ENCODE measurements around the gene RNASE8.
"Not testable (repeated sequence)": the region's sequence is repeated elsewhere in the genome, so short reads cannot be mapped to it uniquely, and the experiment has no call there.

RNASE8 gene

DNA sequence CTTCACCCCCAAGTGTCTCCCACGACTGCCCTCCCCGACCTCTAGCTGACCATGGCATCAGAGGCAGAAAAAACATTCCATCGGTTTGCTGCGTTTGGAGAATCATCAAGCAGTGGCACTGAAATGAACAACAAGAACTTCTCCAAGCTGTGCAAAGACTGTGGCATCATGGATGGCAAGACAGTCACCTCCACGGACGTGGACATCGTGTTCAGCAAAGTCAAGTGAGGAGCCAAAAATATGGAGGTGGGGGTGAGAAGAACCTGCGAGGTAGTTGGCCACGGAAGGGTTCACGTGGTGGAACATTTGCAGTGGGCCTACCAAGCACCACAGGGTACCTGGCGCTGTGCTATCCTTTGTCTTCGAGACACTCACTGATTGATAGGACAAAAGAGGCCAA, 27.1 kb upstream of the RNASE8 start:
- no peak for DNase-seq

DNA sequence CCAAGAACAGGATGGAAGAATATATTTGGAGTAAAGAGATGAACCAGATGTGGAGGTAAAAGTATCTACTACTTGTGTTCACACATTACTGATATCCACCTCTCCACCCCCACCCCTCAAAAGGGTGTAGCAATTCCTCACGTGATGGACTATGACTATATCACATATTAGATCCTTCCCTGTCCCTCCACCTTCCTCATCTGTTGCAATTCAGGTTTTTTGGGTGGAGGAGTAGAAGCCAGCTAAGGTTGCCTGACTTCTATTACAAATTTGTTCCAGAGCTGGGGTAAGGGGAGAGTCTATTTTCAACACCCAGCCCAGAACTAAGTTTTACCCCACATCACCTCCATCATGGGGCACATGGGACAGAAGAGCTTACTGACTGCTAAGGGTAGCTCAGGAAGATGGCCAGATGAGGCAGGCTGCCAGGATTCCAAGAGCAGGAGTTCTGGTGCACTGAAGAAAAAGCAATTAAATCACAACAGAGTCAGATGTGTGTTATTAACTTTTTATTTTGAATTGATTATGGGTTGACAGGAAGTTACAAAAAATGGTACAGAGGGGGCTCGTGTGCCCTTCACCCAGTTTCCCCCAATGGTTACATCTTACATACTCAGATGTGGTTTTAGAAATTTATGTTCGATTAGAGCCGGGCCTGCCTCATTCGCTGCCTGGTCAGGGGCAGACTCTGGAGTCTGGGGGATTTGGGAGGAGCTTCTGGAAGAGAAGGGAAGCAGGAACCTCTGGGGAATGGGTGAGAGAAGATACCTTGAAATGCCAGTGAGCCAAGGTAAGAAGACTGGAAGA, 25.1 kb upstream of the RNASE8 start:
- no peak for DNase-seq

DNA sequence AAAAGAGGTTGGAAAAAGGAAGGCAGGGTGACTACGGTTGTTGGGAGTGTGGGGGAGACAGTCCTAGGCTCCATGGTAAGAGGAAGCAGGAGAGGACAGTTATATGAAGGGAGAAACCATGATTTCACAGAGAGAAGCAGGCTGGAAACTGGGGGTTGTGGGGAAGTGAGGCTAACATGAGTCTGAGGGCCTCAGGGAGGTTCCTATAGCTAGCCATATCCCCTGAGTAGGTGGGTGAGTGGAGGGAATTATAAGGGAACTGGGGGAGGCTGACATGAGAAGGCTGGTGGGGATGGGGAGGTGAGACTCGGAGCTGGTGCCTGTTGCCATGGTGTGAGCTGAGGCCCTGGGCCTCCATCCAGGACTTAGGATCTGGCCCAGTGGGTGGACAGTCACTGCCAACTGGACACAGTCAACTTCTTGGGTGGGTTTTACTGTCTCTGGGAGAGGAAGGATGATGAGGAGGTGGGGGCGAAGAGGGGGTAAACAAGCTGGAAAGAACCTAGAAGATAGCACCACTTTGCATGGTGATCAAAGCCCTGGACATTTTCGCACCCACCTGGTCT, 24.4 kb upstream of the RNASE8 start:
- no peak for DNase-seq

DNA sequence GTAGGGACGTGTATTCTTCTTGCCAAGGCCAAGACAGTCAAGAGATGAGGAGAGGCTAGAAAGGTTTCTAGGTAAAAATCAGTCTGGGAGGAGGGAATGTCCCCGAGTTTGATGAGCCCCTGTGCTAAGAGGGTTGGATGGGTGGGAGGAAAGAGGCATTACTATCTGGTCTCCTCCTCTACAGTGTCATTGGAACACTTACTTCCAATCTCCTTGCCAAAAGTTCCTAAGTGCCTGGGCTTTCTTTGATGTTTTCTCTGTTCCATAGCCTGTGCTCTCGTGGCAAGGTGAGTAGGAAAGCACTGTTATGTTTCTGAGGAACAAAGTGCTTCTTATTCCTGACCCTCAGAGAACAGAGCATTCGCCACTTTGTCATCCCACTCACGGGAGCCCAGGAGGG, 22.9 kb upstream of the RNASE8 start, which contains the start of gene RNASE13:
Gene RNASE13, minus strand, starts transcription at position 101 of the 400 bp plus-strand sequence. CDS start 519 bp downstream, outside the sequence.
- no peak for DNase-seq

DNA sequence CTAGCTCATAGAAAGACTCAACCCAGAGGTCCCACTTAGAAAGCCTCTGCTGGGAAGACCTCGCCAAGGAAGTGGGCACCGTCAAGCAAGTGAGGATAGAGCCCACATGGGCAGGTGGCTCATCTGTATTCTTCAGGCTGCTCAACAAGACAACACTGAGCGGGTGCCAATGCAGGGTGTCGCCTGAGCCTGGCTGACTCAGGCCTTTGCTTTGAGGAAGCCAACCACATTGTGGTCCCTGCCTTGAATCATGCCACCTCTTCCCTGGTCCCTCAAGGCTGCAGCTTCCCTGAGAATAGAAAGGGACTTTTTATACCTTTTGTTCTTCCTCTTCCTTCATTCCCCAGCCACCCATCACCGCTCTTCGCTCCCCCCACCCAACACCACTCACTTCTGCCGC, 20.9 kb upstream of the RNASE8 start:
- no peak for DNase-seq

DNA sequence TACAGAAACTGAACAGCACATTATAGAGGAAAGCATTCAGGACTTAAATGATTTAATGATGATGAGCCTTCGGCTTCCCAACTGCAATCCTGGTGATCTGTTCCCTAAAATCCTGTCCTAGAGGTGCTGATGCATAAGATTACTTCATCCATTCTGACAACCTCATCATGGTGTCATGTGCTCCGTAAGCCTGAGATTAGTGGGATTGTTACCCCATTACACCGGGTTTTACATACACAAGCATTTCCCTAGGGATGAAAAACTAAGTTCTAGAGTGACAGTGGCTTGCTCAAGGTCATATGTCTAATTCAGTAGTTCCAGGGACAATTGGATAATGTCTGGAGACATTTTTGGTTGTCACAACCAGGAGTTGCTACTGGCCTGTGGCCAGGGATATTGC, 20.5 kb upstream of the RNASE8 start:
- DNase-seq = no peak

DNA sequence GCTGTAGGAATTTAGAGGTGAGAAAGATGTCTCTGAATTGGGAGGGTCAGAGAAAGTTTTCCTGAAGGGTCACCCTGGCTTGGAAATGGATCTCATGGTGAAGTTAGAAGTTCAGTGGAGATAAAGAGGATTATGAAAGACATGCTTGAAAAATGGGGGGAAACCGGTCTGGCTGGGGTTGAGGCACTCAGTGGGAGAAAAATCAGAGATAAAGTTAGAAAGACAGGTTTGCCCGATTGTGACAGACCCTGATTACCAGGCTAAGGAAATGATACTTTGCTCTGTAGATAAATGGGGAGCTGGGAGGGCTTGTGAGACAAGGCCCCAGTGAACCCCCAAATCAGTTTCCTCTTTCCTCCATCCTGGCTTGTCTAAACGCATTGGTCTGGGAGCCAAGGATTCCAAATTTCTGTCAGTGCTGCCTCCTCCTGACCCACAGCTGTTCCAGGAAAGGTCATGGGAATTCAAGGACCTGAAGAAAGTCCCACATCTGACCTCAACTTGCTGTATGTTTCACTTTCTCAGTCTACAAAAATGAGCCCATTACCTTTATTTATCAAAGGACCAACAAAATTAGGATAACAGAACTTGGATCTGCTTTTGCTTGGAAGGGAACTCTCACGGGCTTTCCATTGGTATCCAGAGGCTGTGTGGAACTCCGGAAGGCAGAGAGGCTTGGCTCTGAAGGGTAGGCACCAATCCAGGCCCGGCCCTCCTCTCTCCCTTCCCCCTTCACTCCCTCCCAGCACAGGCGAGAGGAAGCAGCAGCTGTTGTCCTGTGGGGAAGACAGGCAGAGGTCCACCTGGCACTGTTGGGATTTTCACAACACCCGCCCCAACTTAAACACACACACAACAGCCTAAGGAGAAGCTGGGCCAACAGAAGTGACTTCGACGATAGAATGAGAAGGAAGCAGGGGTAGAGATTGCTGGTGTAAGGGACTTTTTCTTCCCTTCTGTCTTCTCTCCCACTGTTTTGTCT, 18.9 kb upstream of the RNASE8 start:
- no peak for DNase-seq

DNA sequence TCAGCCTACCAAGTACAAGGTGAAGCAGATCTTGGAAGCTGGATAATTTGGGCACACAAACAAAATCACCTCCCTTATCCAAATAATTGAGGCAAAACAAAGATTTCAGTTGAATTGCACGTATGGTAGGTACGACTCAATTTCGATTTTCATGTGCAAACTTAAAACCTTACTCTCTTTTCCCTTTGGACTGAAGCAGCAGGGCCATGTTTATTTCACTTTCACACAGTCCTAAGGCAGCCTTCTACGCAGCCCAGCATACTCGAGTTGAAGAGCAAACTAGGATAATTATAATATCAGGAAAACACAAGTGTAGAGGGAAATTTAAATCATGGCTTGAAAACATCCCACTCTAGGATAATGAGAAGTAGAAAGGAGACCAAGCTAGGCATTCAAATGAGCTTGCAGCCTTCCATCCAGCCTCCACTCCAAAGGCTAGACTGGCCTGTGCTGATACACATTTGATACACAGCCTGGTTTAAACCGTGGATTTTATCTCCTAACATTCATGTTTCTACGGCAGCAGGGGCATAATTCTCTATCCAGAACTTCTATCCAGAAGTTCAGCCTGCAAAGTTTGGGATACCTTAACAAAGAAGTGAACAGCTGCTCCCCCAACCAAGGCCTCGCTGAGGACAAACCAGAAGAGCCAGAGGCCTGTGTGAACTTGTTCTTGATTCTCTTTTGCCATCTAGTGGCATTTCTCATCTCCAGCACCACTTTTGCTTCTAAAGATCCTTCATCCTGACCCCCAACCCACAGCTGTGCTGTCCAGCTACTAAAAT, 17.8 kb upstream of the RNASE8 start:
- peak; percentile 30 for DNase-seq

DNA sequence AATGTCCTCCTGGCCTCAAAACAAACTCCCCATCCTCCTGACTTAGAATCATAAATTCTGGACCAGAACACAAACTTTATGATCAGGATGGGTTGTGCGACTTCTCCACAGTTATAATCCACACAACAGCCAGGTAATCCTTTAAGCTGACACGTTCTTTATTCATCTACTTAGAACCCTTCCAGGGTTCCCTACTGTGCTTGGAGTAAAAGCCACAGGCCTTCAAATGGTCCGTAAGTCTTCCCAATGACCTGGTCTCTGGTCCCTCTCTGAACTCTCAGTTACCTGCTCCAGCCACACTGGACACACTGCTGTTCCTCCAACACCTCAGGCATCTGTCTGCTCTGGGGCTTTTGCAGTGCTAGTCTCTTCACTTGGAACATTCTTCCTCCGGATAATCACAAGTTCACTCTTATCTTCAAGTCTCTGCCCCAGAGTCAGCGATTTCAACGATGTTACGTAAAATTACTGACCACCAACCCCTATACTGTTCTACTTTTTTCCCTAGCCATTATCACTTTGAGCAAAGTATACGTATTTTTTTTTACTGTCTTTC, 17.2 kb upstream of the RNASE8 start:
- no peak for DNase-seq

DNA sequence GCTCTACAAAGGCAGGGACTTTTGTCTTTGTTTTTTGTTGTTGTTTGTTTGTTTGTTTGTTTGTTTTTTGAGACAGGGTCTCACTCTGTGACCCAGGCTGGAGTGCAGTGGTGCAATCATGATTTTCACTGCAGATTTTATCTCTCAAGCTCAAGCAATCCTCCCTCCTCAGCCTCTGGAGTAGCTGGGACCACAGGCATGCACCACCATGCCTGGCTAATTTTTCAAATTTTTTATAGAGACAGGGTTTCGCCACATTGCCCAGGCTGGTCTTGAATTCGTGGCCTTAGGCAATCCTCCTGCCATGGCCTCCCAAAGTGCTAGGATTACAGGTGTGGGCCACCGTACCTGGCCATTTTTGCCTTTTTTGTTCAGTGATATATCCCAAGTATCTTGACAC, 16.7 kb upstream of the RNASE8 start:
- DNase-seq = not testable (repeated sequence)

DNA sequence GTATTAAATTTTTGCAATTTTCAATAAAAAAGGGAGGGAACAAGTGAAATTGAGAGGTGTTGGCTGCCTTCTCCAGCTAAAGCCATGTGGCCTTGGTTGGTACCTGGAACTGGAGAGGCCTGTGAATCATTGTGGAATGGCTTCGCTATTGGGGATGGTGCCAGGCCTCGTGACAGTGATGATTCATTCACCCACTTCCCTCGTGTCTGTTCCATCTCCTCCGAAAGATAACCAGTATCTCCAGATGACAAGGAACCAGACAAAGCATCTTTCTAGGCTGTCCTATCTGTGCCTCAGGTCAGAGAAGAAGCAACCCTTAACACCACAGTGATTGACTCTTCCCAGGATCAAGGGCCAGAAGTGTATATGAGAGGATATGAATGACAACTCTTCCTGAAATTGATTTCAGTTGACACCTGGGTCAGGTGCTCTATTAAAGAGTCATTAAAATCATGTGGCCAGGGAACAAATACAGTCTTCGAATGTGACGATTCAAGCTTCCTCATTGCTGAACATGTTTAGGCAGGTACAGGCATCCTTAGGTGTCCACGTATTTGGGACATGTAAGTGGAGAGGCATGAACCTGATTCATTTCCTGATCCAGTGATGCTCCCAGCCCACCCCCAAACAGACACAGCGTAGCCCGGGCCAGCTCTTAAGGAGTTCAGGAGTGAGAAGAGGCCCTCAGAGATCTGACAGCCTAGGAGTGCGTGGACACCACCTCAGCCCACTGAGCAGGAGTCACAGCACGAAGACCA, 15.8 kb upstream of the RNASE8 start, which contains the start of gene RNASE7:
Gene RNASE7, plus strand, starts transcription at position 687 of the 758 bp plus-strand sequence. CDS start 631 bp downstream, outside the sequence.
- DNase-seq = no peak

DNA sequence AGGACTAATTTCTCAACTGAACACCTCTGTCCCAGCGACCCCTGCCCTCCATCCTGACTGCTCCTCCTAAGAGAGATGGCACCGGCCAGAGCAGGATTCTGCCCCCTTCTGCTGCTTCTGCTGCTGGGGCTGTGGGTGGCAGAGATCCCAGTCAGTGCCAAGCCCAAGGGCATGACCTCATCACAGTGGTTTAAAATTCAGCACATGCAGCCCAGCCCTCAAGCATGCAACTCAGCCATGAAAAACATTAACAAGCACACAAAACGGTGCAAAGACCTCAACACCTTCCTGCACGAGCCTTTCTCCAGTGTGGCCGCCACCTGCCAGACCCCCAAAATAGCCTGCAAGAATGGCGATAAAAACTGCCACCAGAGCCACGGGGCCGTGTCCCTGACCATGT, 14.7 kb upstream of the RNASE8 start:
- DNase-seq = no peak

DNA sequence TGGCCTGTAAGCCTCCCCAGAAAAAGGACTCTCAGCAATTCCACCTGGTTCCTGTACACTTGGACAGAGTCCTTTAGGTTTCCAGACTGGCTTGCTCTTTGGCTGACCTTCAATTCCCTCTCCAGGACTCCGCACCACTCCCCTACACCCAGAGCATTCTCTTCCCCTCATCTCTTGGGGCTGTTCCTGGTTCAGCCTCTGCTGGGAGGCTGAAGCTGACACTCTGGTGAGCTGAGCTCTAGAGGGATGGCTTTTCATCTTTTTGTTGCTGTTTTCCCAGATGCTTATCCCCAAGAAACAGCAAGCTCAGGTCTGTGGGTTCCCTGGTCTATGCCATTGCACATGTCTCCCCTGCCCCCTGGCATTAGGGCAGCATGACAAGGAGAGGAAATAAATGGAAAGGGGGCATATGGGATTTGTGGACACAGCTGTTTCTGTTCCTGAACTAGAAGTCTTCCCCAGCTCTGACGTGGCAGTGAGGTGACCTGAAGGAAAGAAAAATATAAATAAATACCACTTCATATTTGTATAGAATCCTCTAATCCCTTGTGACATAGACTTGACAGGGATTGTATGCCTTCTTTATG, 14.1 kb upstream of the RNASE8 start:
- DNase-seq = no peak

DNA sequence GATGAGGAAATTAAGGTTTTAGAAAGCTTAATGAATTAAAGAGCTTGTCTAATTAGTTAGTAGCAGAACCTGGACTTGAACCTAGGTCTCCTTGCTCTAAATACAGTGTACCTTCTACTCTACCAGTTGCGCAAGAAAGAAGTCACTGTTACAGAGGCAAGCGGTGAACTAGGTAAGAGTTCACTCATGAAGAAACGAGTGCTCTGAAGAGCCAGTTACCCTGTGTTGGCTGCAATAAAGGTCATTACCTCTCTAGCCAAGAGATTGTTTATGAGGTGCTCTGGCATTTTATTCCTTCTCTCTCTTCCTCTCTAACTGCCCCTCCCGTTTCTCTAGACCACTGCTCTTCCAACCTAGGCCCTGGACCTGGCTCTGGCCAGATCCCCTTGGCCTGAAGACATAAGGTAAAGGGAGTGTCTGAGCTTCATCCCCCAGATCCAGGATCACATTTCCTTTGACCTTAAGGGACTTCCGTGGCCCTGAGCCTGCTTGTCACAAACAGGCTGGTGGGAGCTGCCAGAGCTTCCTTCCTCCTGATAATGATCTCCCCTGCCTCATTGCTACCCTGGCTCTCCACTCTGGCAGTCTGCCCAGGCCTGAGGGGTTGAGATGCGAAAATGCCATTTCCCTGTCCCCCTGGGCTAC, 13.5 kb upstream of the RNASE8 start:
- DNase-seq = peak; percentile 19

DNA sequence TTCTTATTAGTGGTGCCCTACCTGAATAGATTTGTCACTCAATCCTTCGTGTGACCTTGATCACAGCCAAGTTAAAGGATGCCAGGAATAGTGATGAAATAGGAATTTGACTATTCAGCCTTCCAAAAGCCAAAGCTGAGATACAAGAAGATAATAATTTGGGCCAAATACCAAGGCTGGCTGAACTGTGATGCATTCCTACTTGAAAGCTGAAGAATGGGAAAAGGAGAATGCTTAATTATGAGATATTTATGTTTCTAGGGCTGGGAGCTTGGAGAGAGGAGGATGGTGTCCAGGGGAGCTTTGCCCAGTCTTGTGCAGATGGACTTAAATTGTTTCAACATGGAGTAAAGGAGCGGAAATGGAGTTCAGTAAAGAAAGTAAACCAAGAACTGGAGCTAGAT, 10.2 kb upstream of the RNASE8 start:
- no peak for DNase-seq

DNA sequence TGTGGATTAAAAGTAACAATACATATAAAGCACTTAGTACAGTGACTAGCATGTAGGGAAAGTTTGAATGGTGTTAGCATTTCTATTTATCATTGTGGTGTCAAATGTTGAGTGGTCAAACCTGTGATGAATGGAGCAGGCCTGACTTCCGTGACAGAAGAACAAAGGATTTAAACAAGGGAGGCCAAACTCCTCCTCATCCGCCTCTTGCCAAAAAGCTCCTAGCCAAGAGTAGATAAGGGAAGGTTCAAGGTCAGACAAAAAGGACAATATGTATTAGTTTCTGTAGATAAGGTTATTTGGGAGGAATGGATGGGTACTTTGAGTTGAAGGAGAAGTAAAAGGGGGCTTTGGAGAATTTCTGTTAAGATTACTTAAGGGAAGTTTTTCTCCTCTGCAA, 9.0 kb upstream of the RNASE8 start:
- no peak for DNase-seq

DNA sequence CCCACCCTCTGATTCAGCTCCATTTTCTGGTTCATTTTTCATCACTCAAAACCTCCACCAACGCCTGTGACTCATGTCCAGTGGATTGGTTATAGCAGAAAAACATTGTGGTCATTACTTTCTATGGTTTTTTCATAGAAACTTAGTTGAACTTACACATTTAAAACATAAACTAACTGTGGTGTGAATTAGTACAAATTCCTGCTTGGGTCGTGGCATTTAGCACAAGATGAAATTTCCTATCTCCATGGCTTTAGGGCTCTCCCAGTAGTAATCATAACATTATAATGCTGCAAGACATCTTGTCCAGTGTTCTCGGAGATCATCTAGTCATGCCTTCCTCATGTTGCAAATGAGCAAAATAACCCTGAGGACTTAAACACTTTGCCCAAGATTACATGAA, 8.3 kb upstream of the RNASE8 start:
- no peak for DNase-seq

DNA sequence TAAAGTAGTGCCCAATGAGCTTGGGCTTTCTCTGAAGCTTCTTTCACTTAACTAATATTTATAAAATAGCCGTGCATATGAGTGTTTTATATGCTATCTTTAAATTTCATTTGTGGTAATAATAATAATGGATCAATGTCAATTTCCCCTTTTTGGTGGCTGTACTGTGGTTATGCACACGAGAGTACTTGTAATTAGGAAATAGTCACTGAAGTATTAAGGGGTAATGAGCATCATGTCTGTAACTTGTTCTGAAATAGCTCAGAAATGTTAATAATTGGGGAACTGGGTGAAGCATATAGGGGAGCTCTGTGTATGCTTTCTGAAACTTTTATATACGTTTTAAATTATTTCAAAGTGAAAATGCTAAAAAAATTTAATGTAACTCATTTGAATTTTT, 7.0 kb upstream of the RNASE8 start:
- DNase-seq = no peak

DNA sequence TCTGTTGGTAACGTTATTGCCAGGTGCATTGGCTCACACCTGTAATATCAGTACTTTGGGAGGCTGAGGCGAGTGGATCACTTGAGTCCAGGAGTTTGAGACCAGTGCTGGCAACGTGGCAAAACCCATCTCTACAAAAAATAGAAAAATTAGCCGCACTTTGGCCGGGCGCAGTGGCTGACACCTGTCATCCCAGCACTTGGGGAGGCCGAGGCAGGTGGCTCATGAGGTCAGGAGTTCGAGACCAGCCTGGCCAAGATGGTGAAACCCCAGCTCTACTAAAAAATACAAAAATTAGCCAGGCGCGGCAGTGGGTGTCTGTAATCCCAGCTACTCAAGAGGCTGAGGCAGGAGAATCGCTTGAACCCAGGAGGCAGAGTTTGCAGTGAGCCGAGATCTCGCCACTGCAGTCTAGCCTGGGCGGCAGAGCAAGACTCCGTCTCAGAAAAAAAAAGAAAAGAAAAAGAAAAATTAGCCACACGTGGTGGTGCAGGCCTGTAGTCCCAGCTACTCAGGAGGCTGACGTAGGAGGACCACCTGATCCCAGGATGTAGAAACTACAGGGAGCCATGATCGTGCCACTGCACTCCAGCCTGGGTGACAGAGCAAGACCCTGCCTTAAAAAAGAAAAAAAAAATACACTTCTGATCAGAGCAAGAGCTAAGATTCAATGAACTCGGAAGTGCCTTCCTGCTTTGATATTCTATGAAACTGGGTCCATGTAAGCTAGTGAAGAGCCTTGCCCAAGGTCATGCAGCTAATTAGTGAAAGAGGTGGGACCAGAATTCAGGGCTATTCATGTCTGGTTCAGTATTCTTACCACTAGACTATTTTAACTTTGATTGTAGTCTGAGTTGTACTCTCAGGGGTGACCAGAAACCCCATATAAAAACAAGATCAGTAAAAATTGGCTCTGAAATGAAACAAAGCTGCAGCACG, 4.2 kb upstream of the RNASE8 start:
- no peak for DNase-seq
